ENCODE measurements around the gene DDAH2.
A peak's percentile ranks its signal among the peaks of the same experiment; 100 is the strongest.

DDAH2 gene

DNA sequence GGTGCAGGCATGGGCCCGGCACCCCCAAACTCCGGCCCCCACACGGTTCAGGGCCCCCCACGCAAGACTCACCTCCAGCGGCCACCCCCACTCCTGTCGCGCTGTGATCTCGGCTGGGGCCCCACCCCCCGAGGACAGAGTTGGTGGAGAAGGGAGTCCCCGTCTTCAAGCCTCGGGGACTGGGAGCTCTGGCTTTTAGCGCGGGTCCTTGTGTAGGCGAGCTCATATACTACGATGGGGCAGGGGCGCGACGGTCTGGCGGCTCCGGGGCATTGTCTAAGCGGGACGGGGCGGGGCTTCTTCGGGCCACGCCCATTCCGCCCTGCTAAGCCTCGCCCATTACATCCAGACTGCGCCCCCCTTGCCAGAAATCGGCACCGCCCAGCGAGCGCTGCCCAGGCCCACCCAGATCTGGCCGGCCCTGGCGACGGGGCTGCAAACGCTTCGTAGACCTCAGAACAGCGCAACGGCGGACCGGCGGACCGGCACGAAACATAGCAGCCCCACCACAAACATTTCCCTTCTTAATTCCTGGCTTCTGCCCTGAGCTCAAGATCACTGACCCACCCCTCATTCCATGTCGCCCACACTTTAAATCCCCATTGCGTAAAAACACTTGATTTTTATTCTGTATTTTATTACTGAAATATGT, 1.0 kb upstream of the DDAH2 start:
- peak; percentile 35 for DNase-seq

GRCh38 chr6:31729515-31729978, 448 bp upstream of the DDAH2 start:
- DNase-seq = peak; percentile 77

DNA sequence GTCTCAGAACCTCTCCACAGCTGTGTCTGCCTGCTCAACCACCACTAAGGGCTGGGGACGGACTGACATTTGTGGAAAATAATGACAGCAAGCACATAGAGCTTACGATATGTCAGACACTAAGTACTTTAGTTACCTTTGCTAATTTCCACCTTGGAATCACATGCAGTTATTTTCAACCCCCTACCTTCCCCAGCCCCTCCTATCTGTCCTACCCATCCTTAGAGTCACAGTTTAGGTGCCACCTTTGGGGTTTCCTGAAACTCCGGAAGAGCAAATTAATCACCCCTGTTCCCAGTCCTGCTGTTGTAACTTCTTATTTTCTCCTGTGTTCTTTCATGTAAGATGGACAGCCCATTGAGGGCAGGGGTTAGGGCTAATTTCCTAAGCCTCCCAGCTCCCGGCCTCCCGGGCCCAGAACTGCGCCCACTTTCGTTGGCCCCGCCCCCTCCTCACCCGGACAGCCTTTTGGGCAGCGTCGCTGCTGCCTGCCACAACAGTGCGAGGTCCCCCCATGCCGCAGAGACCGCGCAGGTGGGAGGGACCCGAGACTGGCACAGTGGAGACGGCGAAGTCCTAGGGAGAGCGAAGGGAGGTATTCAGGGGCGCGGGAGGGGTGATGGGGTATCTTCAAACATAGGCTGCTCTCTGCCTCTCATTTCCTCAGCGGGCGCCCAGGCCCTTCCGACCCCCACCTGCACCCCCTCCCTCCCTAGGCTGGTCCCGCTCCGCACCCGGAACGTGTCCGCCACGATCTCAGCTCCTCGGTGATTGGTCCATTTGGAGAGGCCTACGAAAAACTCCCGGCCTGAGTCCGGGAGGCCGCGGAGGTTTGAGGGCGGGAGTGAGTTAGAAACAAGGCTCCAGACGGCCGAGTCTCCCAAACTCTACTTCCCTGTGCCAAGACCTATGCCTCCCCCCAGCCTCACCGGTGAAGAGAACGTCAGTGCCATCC, 1.1 kb downstream of the DDAH2 start:
- DNase-seq = no peak

DNA sequence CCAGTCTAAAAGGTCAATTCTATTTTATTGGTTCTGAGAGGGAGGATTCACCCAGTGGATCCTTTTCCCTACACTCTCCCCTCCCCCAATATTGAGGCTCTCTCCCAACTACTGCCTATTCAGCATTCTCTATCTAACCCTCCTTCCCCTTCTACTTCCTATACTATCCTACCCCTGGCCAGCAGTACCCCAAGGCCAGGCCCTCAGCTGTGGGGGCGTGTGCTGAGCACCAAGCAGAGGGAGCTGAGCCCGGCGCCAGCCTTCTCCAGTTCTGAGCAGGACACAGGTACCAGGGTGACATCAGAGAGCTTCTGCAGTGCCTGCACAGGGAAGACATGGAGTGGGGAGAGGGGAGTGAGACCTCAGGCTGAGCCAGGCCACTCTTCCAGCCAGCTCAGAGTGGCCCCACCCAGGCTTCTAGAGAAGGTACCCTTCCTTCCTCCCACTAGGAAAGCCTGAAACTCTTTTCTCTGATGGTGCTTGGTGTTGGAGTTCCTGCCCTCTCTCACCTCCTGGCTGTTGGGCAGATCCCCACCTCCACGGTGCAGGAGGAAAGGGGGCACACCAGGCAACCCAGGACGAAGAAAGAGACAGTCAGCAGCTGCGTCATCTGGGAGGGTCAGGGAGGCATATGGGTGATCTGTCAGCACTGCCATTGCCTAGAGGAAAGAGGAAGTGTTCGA, 1.9 kb downstream of the DDAH2 start:
- DNase-seq = no peak

GRCh38 chr6:31725502-31726350, 3.4 kb downstream of the DDAH2 start:
- no peak for DNase-seq

DNA sequence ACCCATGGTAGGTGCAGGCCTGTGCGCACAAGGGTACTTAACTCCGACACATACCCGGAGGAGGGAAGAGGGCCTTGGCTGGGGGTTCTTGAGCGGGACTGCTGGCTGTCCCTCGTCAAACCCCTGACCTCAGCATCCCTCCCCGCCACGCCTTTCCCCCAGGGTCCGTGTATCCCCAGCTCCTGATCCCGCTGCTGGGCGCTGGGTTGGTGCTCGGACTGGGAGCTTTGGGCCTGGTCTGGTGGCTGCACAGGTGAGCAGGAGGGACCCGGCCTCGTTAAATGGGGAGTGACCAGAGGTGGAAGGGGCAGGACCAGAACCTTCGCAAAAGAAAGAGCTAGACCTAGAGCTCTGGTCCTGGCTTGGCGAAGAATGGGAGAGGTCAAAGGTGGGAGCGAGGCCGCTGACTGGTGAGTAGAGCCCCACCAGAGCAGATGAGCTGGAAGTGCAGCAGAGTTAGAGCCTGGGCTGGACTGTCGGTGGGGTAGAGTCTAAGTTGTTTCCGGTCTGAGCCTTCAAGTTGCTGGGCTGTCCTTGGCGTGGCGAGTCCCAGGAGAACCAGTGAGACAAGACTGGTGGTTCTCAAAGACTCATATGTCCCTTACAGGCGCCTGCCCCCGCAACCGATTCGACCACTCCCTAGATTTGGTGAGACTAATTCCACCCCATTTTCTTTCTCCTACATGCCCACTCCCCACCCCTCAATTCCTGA, 5.0 kb downstream of the DDAH2 start:
- DNase-seq = no peak

GRCh38 chr6:31723245-31723979, 5.7 kb downstream of the DDAH2 start, which contains the start of gene MPIG6B:
TSS of gene MPIG6B (plus strand) at chr6:31723373. CDS start at chr6:31723384, 11 bp downstream.
- no peak for DNase-seq

DNA sequence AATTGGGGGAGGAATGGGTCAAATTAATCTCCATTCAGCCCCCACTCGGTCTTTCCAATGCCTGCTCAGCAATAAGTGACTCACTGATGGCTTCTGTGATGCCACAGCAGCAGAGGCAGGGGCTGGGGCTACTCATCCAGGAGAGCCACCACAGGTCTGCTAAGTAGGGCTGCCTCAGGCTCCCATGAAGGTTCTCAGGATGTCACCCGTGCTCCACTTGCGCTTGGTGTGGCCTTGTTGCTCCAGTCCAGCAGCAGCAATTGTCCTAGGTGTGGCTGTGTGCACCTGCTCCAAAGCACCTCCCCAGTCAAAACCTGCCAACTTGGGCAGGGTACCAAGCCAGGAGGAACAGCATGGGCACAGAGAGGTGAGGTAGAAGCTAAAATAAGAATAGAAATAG, 6.9 kb downstream of the DDAH2 start:
- DNase-seq = no peak

DNA sequence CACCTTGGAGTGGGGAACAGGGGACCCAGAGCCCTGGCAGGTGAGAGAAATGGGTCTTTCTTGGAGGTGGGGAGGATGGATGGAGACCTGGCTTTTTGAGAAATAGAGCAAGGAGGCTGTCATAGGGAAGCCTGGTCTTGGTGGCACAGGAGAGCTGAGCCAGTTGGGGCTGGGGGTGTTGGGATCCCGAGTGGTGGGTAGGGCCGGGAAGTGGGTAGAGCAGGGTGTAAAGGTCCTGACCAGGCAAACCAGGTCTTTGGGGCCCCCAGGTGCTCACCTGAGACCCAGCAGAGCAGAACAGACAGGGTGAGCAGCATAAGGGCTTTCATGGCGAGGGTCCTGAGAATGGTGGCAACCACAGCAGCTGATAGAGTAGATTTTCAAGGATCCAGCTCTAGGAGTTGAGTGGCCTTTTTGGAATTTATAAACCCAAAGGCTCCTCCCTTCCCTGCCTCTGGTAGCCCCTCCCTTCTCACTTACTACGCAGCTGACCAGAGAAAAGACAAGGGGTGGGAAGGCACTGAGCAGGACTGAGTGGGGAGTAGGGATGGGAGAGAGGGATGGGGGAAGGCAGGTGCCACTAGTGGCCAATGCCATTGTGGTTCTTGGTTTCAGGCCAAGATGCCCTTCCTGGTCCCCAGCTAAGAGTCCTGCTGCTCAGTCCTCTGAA, 7.6 kb downstream of the DDAH2 start, which contains the start of gene LY6G6C:
Gene LY6G6C, minus strand, starts transcription at position 396 of the 670 bp plus-strand sequence. Its CDS starts 67 bp downstream, at position 329.
- DNase-seq = no peak

- DNase-seq = no peak
Observed at GRCh38 chr6:31720196-31720770, 8.8 kb downstream of the DDAH2 start.

DNA sequence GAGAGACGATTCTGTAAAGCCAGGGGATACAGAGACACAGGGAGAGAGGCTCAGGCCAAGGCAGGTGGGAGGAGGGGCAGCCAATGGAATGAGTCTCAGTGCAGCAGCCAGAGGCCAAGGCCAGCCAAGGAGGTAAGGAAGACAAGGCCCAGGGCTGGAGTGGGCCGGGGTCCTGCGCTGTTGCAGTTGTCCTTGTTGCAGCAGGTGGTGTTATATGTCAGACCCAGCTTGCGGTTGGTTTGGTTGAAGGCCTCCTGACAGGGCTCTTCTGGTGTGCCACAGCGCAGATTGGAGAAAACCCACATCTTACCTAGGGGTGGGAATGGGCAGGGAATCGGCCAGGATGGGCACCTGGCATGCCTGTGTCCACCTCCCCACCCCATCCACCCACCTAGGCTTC, 10.1 kb downstream of the DDAH2 start:
- no peak for DNase-seq

DNA sequence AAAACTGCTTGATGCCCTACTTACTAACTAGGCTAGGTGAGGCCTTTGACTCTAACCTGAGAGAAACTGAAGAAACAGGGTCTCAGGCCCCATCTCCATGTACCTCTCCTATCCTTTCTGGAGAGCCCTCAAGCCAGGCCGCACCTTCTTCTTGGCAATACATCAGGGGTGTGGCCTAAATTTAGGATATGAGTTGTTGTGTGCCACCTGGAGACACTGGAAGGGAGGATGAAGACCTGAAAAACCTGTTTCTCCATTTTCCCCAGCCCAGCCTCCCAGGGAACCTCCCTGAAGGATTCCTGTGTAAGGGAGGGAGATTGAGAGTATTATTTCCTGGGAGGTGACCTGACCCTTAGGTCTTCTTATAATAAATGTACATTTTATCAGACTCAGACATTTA, 10.8 kb downstream of the DDAH2 start:
- DNase-seq = no peak

DNA sequence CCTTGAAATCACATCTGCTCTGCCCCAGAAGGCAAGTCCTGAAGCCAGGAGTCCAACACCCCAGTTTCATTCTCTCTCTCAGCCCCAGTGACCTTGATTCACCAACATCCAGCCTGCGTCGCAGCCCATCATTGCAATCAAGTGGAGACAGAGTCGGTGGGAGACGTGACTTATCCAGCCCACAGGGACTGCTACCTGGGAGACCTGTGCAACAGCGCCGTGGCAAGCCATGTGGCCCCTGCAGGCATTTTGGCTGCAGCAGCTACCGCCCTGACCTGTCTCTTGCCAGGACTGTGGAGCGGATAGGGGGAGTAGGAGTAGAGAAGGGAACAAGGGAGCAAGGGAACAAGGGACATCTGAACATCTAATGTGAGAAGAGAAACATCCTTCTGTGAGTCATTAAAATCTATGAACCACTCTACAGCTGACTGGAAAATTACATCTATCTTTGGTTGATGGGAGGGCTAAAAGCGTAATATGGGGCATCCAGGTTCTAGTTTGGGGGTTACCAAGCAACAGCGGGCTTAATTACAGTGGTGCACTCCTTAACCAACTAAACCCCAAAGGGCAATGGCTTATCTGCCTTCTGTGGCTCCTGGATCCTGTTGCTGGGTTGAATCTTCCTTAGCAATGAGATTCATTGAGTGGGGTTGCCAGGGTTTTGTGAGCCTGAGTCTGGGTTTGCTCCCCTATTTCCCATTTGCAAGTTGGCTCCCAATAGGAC, 11.4 kb downstream of the DDAH2 start:
- no peak for DNase-seq

- peak; percentile 58 for DNase-seq
Observed at GRCh38 chr6:31715022-31715958, 13.8 kb downstream of the DDAH2 start, which contains the start of gene LY6G6D. TSS of gene LY6G6D (plus strand) at chr6:31715348. CDS start at chr6:31715356, 8 bp downstream.

DNA sequence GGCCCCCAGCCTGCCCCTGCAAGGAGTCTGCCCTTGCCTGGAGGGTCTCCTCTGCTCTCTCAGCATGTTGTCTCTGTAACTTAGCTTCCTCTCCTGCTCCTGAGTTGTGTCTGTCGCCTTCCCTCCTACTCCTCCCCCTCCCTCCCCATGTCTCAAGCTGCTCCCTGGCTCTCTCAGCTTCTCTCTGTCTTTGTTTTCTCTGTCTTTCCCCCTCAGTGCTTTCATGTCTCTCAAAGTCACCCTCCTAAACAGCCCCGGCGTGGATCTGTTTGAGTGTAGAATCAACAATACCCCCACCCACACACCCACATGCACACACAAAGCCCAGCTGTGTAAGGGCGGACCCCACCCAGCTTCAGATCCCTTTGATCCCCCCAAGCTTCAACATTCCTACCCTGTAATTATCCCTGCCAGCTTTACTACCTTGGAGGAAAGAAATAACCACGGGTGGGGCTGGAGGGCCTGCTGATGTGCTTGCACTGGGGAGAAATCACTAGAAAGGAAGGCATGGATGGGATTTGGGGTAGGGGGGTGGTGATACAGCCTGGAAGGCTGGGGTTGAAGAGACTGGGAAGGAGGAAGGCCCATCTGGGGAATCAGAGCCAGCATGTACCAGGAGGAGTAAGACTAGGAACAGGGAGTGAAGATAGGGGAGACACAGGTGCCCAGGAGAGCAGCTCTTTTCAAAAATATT, 15.0 kb downstream of the DDAH2 start:
- peak; percentile 24 for DNase-seq

DNA sequence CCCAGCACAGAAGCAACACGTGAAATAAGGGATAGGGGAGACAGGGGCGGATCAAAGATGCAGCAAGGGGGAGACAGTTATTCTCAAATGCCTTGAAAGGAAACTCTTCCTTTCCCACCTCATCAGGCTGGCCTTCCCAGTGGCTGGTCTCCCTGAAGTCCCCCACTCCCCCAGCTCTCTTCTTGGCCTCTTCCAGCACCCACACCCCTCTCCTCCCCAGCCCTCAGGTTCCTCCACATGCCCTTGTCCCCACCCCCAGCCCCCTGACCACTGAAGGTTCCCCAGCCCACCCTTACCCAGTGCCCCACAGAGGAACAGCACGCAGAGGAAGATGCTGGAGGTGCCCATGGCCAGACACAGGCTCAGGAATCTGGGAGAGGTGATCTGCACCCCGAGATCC, 15.6 kb downstream of the DDAH2 start:
- DNase-seq = no peak

GRCh38 chr6:31712296-31712695, 16.8 kb downstream of the DDAH2 start:
- no peak for DNase-seq
